Neural progenitor cell (in vitro differentiated cells): Measurements from ENCODE around the gene IRF6. TPM values are rescaled to one million over a fixed set of nuclear protein-coding genes. Genes with fewer than 3 reads are reported as not detected.

Experiments
- DNase-seq: peaks from one replicate; pipeline ENCODE4 v3.0.0-alpha.2; 2016; ENCODE audit warnings: low spot score
- H2AFZ ChIP-seq: fragments of 200-600 bp; sonication (generic); replicated peaks from 2 replicates; pipeline ENCODE4 v1.6.1; 2016; ENCODE audit warnings: antibody characterized with exemption
- H3F3A ChIP-seq: fragments of 200-600 bp; sonication (generic); 2 replicates; pipeline ENCODE4 v1.6.1; 2016; ENCODE audit warnings: antibody characterized with exemption, low read depth
- H3K27ac ChIP-seq: fragments of 200-600 bp; sonication (generic); 2 replicates; pipeline ENCODE4 v1.5.1; 2016; ENCODE audit warnings: mild to moderate bottlenecking
- H3K27me3 ChIP-seq: fragments of 200-600 bp; sonication (generic); 2 replicates; pipeline ENCODE4 v1.6.1; 2016; ENCODE audit warnings: mild to moderate bottlenecking, moderate library complexity
- H3K36me3 ChIP-seq: fragments of 200-600 bp; sonication (generic); 2 replicates; pipeline ENCODE4 v1.5.1; 2016
- H3K4me1 ChIP-seq: fragments of 200-600 bp; sonication (generic); 2 replicates; pipeline ENCODE4 v1.6.1; 2016; ENCODE audit warnings: mixed run types
- H3K4me2 ChIP-seq: fragments of 200-600 bp; sonication (generic); 2 replicates; pipeline ENCODE4 v1.6.1; 2016
- H3K4me3 ChIP-seq: fragments of 200-600 bp; sonication (generic); 2 replicates; pipeline ENCODE4 v1.5.1; 2016
- H3K79me2 ChIP-seq: fragments of 200-600 bp; sonication (generic); 2 replicates; pipeline ENCODE4 v1.6.1; 2016; ENCODE audit warnings: low read depth
- H3K9ac ChIP-seq: fragments of 200-600 bp; sonication (generic); 2 replicates; pipeline ENCODE4 v1.6.1; 2016
- H3K9me3 ChIP-seq: fragments of 200-600 bp; sonication (generic); 2 replicates; pipeline ENCODE4 v1.5.1; 2016; ENCODE audit warnings: low read depth
- H4K20me1 ChIP-seq: fragments of 200-600 bp; sonication (generic); 2 replicates; pipeline ENCODE4 v1.6.1; 2016; ENCODE audit warnings: low read depth
- H3K27ac Mint-ChIP-seq: 3 replicates; pipeline ENCODE4 v1.8.0; 2021; ENCODE audit warnings: mixed read lengths
- H3K27me3 Mint-ChIP-seq: 2 replicates; pipeline ENCODE4 v1.8.0; 2022; ENCODE audit warnings: low read depth, mild to moderate bottlenecking, inconsistent platforms, moderate library complexity, mixed read lengths; ENCODE audit not compliant: insufficient read depth
- H3K36me3 Mint-ChIP-seq: 3 replicates; pipeline ENCODE4 v1.8.0; 2021; ENCODE audit warnings: mixed read lengths
- H3K4me1 Mint-ChIP-seq: 3 replicates; pipeline ENCODE4 v1.8.0; 2021; ENCODE audit warnings: mixed read lengths
- H3K4me3 Mint-ChIP-seq: 3 replicates; pipeline ENCODE4 v1.8.0; 2021; ENCODE audit warnings: mild to moderate bottlenecking, moderate library complexity, mixed read lengths
- H3K9me3 Mint-ChIP-seq: 3 replicates; pipeline ENCODE4 v1.8.0; 2020; ENCODE audit warnings: mixed read lengths
- CTCF ChIP-seq: fragments of 200-600 bp; sonication (generic); IDR thresholded peaks from 2 replicates; pipeline ENCODE4 v1.5.1; 2017; ENCODE audit warnings: antibody characterized with exemption, mild to moderate bottlenecking
- EZH2 ChIP-seq: fragments of 200-600 bp; sonication (generic); IDR thresholded peaks from 2 replicates; pipeline ENCODE4 v1.6.1; 2017; ENCODE audit warnings: antibody characterized with exemption, mild to moderate bottlenecking, moderate library complexity
- EZH2phosphoT487 ChIP-seq: fragments of 200-600 bp; sonication (generic); IDR thresholded peaks from 2 replicates; pipeline ENCODE4 v1.6.1; 2017; ENCODE audit warnings: antibody characterized with exemption
- total RNA-seq: library from RNA; depleted of rRNA; stranded (reverse); fragments of >200 nt; gene quantifications from 2 replicates; pipeline ENCODE4 v1.2.3, GENCODE V29; 2015; ENCODE audit warnings: low replicate concordance

Gene IRF6
- total RNA-seq, 1 donor from 2014 or later, result 3.3 TPM

GRCh38 chr1:209747580-209748262 lies 58.2 kb downstream of the IRF6 start:
- Mint-ChIP-seq H3K4me3 (peak overlapping the region; percentile 80), H3K9me3 (no peaks in the 10 kb centered on the region), H3K36me3 (no peaks in the 10 kb centered on the region), H3K27ac (no peak overlapping the region), H3K4me1 (peaks cover 9% of the 10 kb centered on the region), H3K27me3 (no peaks in the 10 kb centered on the region)
- Histone ChIP-seq H3K4me2 (peak overlapping the region; percentile 70), H3K4me3 (peak overlapping the region; percentile 37), H3K9me3 (no peaks in the 10 kb centered on the region), H4K20me1 (no peaks in the 10 kb centered on the region), H3K79me2 (no peaks in the 10 kb centered on the region), H3K27me3 (peaks cover 32% of the 10 kb centered on the region), H2AFZ (peak overlapping the region; percentile 71), H3K4me1 (no peaks in the 10 kb centered on the region), H3K27ac (no peak overlapping the region), H3K36me3 (no peaks in the 10 kb centered on the region), H3F3A (peaks cover 6% of the 10 kb centered on the region), H3K9ac (no peak overlapping the region)
- TF ChIP-seq EZH2, result peak; percentile 34
- TF ChIP-seq EZH2phosphoT487, result peak; percentile 23
- TF ChIP-seq CTCF, result peak; percentile 97
- peak; percentile 95 for DNase-seq

GRCh38 chr1:209746451-209747165 lies 59.3 kb downstream of the IRF6 start:
- H2AFZ ChIP-seq, result no peak overlapping the region
- Mint-ChIP-seq H3K27ac (no peak overlapping the region), H3K4me1 (peaks cover 12% of the 10 kb centered on the region), H3K27me3 (no peaks in the 10 kb centered on the region), H3K9me3 (no peaks in the 10 kb centered on the region), H3K4me3 (no peak overlapping the region), H3K36me3 (no peaks in the 10 kb centered on the region)
- H3K27ac ChIP-seq, result no peak overlapping the region
- H3K9me3 ChIP-seq, result no peaks in the 10 kb centered on the region
- no peak overlapping the region for H3K4me2 ChIP-seq
- no peaks in the 10 kb centered on the region for H3K79me2 ChIP-seq
- H3K27me3 ChIP-seq, result peaks cover 32% of the 10 kb centered on the region
- H3F3A ChIP-seq, result peaks cover 6% of the 10 kb centered on the region
- H4K20me1 ChIP-seq, result no peaks in the 10 kb centered on the region
- no peaks in the 10 kb centered on the region for H3K36me3 ChIP-seq
- no peak overlapping the region for H3K9ac ChIP-seq
- no peaks in the 10 kb centered on the region for H3K4me1 ChIP-seq
- no peak for DNase-seq
- TF ChIP-seq CTCF (no peak), EZH2 (no peak), EZH2phosphoT487 (no peak)
- H3K4me3 ChIP-seq, result no peak overlapping the region

- no peaks in the 10 kb centered on the region for H3K4me1 ChIP-seq
- peaks cover 2% of the 10 kb centered on the region for H3F3A ChIP-seq
- no peaks in the 10 kb centered on the region for H3K36me3 ChIP-seq
- no peaks in the 10 kb centered on the region for H4K20me1 ChIP-seq
- peaks cover 24% of the 10 kb centered on the region for H3K27me3 ChIP-seq
- no peak overlapping the region for H2AFZ ChIP-seq
- Mint-ChIP-seq H3K27me3 (no peaks in the 10 kb centered on the region), H3K36me3 (no peaks in the 10 kb centered on the region), H3K27ac (no peak overlapping the region), H3K9me3 (no peaks in the 10 kb centered on the region), H3K4me1 (peaks cover 9% of the 10 kb centered on the region), H3K4me3 (no peak overlapping the region)
- no peak overlapping the region for H3K4me2 ChIP-seq
- no peaks in the 10 kb centered on the region for H3K79me2 ChIP-seq
- no peak for TF ChIP-seq EZH2phosphoT487
- no peak for TF ChIP-seq CTCF
- no peak for TF ChIP-seq EZH2
- no peaks in the 10 kb centered on the region for H3K9me3 ChIP-seq
- H3K27ac ChIP-seq, result no peak overlapping the region
- DNase-seq, result no peak
- H3K9ac ChIP-seq, result no peak overlapping the region
- no peak overlapping the region for H3K4me3 ChIP-seq
Measured at GRCh38 chr1:209743145-209743482, 62.8 kb downstream of the IRF6 start.
